Daoy (cell line): ENCODE measurements around the gene TARBP1. TPM values are rescaled to one million over a fixed set of nuclear protein-coding genes. Genes with fewer than 3 reads are reported as not detected.
"Not testable (repeated sequence)": the region's sequence is repeated elsewhere in the genome, so short reads cannot be mapped to it uniquely, and the experiment has no call there.

Experiments
- DNase-seq: peaks from one replicate; pipeline ENCODE4 v3.0.0-alpha.2; 2015; ENCODE audit warnings: low read depth
- total RNA-seq: library from RNA; depleted of rRNA; stranded (reverse); fragments of >200 nt; shearing (Covaris generic); gene quantifications from 2 replicates; pipeline ENCODE4 v1.2.3, GENCODE V29; 2014

Gene TARBP1
- total RNA-seq, 1 experiment from 2014 or later, result 32.5 TPM

- DNase-seq, result no peak
Measured at GRCh38 chr1:234435620-234436019, 43.4 kb downstream of the TARBP1 start.

- no peak for DNase-seq
Measured at GRCh38 chr1:234434706-234435105, 44.3 kb downstream of the TARBP1 start.

GRCh38 chr1:234433563-234434285, 45.3 kb downstream of the TARBP1 start:
- DNase-seq, result peak; percentile 87

DNA sequence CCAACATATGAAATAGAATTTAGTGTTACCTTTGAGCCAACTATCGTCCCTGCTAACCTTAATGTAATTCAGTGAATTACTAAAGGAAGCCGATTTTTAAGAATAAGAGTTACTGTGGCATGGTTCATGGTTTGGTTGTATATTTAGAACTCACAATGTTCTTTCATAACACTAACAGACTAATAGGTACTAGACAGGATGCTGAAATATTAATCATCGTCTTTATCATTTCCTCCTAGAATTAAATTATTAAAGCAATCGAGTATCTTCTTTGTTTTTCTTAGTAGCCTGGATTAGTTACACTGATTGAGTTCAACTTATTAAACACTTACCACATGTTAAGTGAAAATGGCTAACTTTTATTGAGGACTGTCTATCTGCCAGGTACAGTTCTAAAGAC, 47.7 kb downstream of the TARBP1 start:
- no peak for DNase-seq

DNA sequence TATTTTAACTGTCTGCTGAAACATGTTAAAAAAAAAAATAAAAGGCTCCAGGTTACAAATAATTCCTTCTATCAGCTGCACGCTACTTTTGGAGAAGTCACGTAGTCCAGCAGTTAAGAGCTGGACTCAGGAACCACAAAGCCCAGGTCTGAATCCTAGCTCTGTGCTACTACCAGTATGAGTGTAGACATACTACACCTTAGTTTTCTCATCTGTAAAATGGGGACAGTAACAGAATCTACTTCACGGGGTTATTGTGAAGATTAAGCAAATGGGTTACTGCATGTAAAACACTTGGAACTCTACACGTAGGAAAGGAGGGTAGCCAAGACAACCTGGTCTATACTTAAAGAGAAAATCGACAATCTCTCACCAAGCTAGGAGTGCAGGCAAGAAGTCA, 48.3 kb downstream of the TARBP1 start:
- DNase-seq, result no peak

DNA sequence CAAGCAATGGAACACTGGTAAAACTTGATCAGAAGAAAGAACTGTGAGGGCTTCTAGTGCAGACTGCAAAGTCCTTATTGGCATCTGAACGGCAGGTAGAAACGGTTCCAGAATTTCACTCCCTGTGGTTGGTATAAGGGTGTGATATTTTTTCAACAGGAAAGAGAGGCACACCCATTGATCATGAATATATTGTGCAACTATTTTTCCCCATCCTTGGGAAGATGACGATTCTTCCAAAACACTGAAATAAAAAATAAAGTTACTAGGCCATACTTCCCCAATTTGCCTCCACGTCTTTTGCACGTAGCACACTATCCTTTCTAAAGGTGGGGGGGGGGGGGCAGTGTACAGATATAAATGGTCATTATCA, 49.6 kb downstream of the TARBP1 start:
- DNase-seq, result no peak

DNA sequence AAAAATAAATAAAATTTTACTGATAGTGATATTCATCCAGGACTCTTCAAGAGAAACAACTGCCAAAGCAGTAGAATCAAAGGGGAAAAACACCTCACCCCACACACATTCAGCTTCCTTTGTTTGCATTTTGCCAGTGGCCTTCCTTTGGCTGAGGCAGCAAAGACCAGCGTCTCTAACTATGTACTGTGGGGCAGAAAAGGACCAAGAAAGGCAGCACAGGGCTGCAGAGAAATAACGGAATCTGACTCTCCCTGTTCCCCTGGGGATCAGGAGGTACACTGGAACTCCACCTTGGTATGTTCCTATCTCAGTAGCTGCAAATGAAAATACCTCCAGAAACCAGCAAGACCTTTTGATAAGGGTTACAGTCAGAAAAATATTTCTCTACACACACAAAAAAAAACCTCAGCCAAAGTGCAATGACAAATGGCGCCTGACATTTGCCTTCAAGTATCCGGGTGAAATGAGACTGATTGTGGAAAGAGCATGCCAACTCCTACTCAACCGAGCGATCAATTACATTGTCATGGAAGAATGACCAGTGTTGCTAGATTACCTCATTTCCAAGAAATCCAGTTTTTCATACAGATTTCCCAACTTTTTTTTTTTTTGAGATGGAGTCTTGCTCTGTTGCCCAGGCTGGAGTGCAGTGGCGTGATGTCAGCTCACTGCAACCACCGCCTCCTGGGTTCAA, 50.9 kb downstream of the TARBP1 start:
- DNase-seq, result no peak

- DNase-seq, result no peak
Measured at GRCh38 chr1:234413990-234414389, 65.0 kb downstream of the TARBP1 start.

- no peak for DNase-seq
Measured at GRCh38 chr1:234413485-234413884, 65.5 kb downstream of the TARBP1 start.

- DNase-seq, result no peak
Measured at GRCh38 chr1:234412830-234413229, 66.1 kb downstream of the TARBP1 start.

DNA sequence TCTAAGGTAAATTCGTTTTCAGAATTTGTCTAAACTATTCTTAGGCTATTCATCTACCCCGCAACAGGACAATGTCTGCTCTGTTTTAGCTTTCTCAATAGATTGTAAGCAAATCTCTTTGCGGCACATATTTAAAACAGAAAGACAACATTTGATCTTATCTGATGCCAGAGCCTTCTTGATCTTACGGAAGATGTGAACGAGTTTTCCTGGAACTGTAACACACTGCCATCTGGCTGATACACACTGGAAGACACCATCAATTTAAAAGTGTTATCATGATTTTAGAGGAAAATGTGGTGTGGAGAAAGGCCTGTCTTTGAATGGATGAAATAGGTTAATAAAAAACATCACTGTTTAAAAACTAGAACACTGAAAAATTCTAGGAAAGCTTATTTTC, 69.7 kb downstream of the TARBP1 start:
- no peak for DNase-seq

GRCh38 chr1:234408757-234409156, 70.2 kb downstream of the TARBP1 start:
- no peak for DNase-seq

DNA sequence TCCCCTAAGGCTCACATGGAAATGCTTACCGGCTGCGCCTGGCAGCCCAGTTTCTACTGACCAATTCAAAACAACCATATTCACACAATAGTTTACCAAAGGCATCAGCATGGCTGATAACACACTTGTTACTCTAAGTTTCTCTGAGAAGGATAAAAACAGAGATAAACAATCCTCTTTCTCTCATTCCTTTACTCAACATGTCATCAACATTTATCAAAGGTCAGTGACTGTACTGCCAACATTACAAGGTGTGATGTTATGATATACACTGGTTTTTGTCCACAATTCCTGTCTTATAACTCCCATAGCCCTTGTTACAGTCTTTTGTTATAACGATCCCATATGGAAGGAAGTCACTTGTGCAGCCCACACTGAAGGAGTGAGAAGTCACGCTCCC, 72.1 kb downstream of the TARBP1 start:
- DNase-seq, result no peak

GRCh38 chr1:234405676-234406075, 73.3 kb downstream of the TARBP1 start:
- DNase-seq, result no peak

GRCh38 chr1:234402939-234403338, 76.0 kb downstream of the TARBP1 start:
- DNase-seq, result no peak

DNA sequence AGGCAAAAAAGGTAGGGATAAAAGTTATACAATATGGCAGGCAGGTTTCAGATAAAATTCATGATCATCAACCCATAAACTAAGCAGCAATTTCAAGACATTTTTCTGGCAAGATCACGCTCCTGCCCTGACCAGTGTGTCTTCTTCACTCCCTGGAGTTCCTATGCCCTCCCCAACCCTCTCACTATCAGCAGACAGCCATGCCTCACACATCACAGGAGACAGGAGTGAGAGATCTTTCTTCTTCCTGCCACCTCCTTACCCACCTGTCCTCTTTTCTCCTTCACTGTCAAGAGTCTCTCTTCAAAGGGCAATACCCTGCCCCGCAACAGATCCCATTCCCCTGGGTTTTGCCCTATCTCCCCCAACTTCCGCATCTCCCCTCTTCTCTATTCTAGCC, 77.3 kb downstream of the TARBP1 start:
- DNase-seq, result no peak

DNA sequence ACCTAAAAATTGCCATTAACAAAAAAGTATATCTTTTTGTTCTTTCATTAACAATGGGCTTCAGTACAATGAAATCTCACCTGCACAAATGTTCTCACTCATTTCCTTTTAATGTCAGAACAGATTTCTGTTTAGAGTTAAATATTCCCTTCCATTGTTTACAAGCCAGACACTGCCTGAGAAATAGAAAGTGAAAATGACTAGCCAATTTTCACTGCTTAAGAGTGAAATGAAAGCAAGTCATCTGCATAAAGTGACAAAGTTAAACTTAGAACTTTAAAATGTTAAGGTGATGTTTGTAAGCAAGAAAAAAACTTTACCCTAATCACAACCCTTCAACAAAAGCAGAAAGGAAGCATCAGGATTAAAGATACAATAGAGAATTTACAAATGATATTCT, 78.2 kb downstream of the TARBP1 start:
- DNase-seq, result no peak

GRCh38 chr1:234399515-234399914, 79.5 kb downstream of the TARBP1 start:
- not testable (repeated sequence) for DNase-seq

- no peak for DNase-seq
Measured at GRCh38 chr1:234398849-234399381, 80.1 kb downstream of the TARBP1 start.

GRCh38 chr1:234397732-234398131, 81.2 kb downstream of the TARBP1 start:
- no peak for DNase-seq

GRCh38 chr1:234396871-234397270, 82.1 kb downstream of the TARBP1 start:
- no peak for DNase-seq

GRCh38 chr1:234396092-234396491, 82.9 kb downstream of the TARBP1 start:
- no peak for DNase-seq

DNA sequence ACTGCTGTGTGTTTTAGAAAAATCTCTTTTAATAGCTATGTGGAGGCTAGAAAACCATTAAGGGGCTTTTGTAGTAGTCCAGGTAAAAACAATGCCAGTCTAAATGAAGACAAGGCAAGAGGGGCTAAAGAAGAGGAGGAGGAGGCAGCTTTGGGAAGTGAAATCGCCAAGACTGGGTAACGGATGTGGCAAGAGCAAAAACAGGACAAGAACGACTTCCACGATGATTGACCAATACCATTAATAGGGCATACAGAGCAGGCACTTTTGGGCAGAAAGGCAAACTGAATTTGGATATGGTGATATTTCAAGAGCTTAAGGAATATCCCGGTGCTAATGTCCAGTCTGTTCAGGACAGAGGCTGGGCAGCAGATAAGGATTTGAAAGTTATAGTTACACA, 83.7 kb downstream of the TARBP1 start:
- no peak for DNase-seq
